Ishikawa (cell line): ENCODE measurements around the gene CLDN7.
A peak's percentile ranks its signal among the peaks of the same experiment; 100 is the strongest.

ENCODE experiments used
- CEBPB ChIP-seq: IDR thresholded peaks from 2 replicates; pipeline ENCODE4 v1.6.1; 2012
- CREB1 ChIP-seq: IDR thresholded peaks from 2 replicates; pipeline ENCODE4 v1.6.1; 2012; ENCODE audit warnings: low read depth
- EGR1 ChIP-seq: IDR thresholded peaks from 2 replicates; pipeline ENCODE4 v1.6.1; 2012
- EP300 ChIP-seq: IDR thresholded peaks from 2 replicates; pipeline ENCODE4 v1.6.1; 2012; ENCODE audit warnings: borderline replicate concordance
- FOXM1 ChIP-seq: IDR thresholded peaks from 2 replicates; pipeline ENCODE4 v1.6.1; 2012; ENCODE audit warnings: low read depth, borderline replicate concordance
- NFIC ChIP-seq: IDR thresholded peaks from 2 replicates; pipeline ENCODE4 v1.6.1; 2012
- RAD21 ChIP-seq: IDR thresholded peaks from 2 replicates; pipeline ENCODE4 v1.6.1; 2012; ENCODE audit warnings: low read depth
- TAF1 ChIP-seq: IDR thresholded peaks from 2 replicates; pipeline ENCODE4 v1.6.1; 2012; ENCODE audit warnings: low read depth, mild to moderate bottlenecking
- TCF12 ChIP-seq: IDR thresholded peaks from 2 replicates; pipeline ENCODE4 v1.6.1; 2012; ENCODE audit warnings: low read depth
- TEAD4 ChIP-seq: IDR thresholded peaks from 2 replicates; pipeline ENCODE4 v1.6.1; 2012
- YY1 ChIP-seq: IDR thresholded peaks from 2 replicates; pipeline ENCODE4 v1.6.1; 2012; ENCODE audit warnings: low read depth
- ZBTB7A ChIP-seq: IDR thresholded peaks from 2 replicates; pipeline ENCODE4 v1.6.1; 2012; ENCODE audit warnings: low read depth
- TF ChIP-seq, protein P1 (sequence below): IDR thresholded peaks from 2 replicates; pipeline ENCODE4 v1.6.1; 2012; ENCODE audit warnings: low read depth, mild to moderate bottlenecking
- TF ChIP-seq, protein P2 (sequence below): IDR thresholded peaks from 2 replicates; pipeline ENCODE4 v1.6.1; 2012
- TF ChIP-seq, protein P3 (sequence below): IDR thresholded peaks from 2 replicates; pipeline ENCODE4 v1.6.1; 2012

The CLDN7 gene

DNA sequence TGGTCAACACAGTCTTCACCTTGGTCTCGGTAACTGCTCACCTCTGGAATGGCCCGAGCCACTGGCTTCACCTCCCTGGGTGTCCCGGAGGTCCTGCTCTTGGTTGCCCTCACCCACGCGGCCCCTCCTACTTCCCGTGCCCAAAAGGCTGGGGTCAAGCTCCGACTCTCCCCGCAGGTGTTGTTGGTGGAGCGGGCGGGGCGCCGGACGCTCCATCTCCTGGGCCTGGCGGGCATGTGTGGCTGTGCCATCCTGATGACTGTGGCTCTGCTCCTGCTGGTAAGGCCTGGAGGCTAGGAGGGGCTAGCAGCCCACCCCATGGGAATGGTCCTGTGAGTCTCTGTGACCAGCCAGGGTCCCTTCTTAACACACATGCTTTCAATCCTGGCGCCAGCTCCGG lies 22.6 kb upstream of the CLDN7 start:
- TF ChIP-seq, protein P1, sequence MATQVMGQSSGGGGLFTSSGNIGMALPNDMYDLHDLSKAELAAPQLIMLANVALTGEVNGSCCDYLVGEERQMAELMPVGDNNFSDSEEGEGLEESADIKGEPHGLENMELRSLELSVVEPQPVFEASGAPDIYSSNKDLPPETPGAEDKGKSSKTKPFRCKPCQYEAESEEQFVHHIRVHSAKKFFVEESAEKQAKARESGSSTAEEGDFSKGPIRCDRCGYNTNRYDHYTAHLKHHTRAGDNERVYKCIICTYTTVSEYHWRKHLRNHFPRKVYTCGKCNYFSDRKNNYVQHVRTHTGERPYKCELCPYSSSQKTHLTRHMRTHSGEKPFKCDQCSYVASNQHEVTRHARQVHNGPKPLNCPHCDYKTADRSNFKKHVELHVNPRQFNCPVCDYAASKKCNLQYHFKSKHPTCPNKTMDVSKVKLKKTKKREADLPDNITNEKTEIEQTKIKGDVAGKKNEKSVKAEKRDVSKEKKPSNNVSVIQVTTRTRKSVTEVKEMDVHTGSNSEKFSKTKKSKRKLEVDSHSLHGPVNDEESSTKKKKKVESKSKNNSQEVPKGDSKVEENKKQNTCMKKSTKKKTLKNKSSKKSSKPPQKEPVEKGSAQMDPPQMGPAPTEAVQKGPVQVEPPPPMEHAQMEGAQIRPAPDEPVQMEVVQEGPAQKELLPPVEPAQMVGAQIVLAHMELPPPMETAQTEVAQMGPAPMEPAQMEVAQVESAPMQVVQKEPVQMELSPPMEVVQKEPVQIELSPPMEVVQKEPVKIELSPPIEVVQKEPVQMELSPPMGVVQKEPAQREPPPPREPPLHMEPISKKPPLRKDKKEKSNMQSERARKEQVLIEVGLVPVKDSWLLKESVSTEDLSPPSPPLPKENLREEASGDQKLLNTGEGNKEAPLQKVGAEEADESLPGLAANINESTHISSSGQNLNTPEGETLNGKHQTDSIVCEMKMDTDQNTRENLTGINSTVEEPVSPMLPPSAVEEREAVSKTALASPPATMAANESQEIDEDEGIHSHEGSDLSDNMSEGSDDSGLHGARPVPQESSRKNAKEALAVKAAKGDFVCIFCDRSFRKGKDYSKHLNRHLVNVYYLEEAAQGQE = no peak
- TF ChIP-seq YY1 (no peak), CEBPB (no peak), TAF1 (no peak), EP300 (no peak), ZBTB7A (no peak), FOXM1 (no peak), RAD21 (no peak), TCF12 (no peak), NFIC (no peak)
- TF ChIP-seq, protein P2, sequence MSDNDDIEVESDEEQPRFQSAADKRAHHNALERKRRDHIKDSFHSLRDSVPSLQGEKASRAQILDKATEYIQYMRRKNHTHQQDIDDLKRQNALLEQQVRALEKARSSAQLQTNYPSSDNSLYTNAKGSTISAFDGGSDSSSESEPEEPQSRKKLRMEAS = no peak

DNA sequence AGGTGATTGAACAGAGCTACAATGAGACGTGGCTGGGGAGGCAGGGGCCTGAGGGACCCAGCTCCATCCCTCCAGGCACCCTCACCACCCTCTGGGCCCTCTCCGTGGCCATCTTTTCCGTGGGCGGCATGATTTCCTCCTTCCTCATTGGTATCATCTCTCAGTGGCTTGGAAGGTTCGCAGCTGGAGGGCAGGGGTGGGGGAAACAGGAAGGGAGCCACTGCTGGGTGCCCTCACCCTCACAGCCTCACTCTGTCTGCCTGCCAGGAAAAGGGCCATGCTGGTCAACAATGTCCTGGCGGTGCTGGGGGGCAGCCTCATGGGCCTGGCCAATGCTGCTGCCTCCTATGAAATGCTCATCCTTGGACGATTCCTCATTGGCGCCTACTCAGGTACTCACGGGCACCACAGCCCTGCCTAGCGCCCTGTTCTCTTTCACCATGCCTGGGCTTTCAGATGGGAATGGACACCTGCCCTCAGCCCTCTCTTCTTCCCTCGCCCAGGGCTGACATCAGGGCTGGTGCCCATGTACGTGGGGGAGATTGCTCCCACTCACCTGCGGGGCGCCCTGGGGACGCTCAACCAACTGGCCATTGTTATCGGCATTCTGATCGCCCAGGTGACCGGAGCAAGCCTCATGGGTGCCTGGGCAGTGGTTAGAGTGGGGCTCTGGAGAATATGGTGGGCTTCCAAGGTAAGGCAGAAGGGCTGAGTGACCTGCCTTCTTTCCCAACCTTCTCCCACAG lies 21.4 kb upstream of the CLDN7 start:
- TF ChIP-seq, protein P2 = no peak
- TF ChIP-seq FOXM1 (no peak), CEBPB (no peak), EGR1 (no peak), RAD21 (no peak), CREB1 (no peak), TEAD4 (no peak), NFIC (no peak), TAF1 (no peak), TCF12 (no peak), ZBTB7A (no peak)
- TF ChIP-seq, protein P3, sequence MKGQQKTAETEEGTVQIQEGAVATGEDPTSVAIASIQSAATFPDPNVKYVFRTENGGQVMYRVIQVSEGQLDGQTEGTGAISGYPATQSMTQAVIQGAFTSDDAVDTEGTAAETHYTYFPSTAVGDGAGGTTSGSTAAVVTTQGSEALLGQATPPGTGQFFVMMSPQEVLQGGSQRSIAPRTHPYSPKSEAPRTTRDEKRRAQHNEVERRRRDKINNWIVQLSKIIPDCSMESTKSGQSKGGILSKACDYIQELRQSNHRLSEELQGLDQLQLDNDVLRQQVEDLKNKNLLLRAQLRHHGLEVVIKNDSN = no peak
- TF ChIP-seq, protein P1 = no peak

DNA sequence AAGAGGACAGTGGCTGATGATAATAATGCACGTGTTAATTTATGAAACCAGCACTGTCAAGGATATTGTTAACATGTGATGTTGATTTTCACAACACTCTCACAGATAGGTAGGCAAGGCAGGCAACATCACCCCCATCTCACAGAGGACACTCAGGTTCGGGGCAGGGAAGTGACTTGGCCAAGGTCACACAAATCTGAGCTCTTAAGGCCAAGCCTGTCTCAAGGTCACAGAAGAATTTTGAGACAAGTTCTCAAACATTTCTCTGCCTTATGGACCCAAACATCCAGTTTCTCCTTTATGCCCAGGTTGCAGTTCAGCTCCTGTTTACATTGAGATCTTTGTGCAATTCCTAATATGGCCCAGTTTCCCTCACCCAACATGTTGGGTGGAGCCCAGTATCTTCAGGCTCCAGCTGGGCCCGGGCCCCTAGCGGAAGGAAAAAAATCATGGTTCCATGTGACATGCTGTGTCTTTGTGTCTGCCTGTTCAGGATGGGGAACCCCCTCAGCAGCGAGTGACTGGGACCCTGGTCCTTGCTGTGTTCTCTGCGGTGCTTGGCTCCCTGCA lies 20.6 kb upstream of the CLDN7 start:
- no peak for TF ChIP-seq FOXM1
- TF ChIP-seq, protein P2 = no peak
- no peak for TF ChIP-seq CEBPB
- TF ChIP-seq, protein P3 = no peak
- no peak for TF ChIP-seq TCF12
- TF ChIP-seq EGR1 = no peak
- no peak for TF ChIP-seq ZBTB7A
- no peak for TF ChIP-seq EP300
- no peak for TF ChIP-seq TAF1

DNA sequence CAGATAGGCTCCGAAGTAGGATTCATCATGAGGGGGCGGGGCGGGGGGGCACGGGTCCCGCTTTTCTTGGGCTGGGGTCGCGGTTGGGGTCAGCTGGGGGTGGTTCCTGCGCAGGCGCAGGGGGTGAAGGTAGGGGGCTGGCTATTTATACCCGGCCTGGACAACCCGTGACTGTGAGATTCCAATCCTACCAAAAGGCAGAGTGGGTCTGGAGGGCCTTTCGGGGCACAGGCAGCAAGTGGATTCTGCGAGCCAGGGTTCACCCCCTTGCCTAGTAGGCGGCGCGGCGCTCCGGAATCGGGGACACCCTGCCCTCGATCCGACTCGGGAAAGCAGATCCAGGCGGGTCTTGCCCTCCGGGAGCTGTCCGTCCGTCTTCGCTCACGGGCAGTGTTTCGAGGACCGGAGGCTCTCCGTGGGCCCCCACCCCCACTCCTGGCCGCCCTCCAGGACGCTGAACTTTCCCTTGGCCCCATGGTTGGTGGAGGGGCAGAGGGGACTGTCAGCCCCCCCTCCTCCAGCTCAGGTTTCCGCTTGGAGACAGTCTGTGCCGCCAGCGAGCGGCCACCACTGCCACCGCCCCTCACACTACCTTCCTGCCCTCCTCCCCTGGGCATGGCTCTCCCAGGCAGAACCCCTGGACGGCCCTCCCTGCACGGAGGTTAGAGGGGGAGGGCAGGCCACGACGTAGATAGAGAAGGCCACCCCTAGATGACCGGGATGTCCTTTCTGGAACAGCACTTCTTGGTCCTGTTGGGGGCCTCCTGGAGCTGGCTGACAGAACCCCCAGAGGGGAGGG lies 19.9 kb upstream of the CLDN7 start:
- TF ChIP-seq CEBPB (no peak), ZBTB7A (0 out of 2 replicates have a peak, but pooled peaks have one; percentile 3)

DNA sequence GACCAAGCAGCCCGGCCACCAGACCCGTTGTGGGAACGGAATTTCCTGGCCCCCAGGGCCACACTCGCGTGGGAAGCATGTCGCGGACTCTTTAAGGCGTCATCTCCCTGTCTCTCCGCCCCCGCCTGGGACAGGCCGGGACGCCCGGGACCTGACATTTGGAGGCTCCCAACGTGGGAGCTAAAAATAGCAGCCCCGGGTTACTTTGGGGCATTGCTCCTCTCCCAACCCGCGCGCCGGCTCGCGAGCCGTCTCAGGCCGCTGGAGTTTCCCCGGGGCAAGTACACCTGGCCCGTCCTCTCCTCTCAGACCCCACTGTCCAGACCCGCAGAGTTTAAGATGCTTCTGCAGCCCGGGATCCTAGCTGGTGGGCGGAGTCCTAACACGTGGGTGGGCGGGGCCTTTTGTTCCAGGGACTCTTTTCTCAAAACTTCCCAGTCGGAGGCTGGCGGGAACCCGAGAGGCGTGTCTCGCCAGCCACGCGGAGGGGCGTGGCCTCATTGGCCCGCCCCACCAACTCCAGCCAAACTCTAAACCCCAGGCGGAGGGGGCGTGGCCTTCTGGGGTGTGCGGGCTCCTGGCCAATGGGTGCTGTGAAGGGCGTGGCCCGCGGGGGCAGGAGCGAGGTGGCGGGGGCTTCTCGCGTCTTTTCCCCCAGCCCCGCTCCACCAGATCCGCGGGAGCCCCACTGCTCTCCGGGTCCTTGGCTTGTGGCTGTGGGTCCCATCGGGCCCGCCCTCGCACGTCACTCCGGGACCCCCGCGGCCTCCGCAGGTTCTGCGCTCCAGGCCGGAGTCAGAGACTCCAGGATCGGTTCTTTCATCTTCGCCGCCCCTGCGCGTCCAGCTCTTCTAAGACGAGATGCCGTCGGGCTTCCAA lies 19.0 kb upstream of the CLDN7 start, which contains the start of gene SLC2A4:
Gene SLC2A4, plus strand, starts transcription at position 645 of the 879 bp plus-strand sequence. Its CDS starts 217 bp downstream, at position 862.
- TF ChIP-seq NFIC (0 out of 2 replicates have a peak, but pooled peaks have one; percentile 7), RAD21 (no peak), EGR1 (peak; percentile 19; the same call in 1 of the 2 replicates), TEAD4 (no peak), CREB1 (no peak), TCF12 (no peak), ZBTB7A (peak; percentile 79), FOXM1 (no peak), TAF1 (no peak), EP300 (no peak), YY1 (no peak), CEBPB (no peak)
- TF ChIP-seq, protein P1 = no peak
- TF ChIP-seq, protein P2 = peak; percentile 91
- TF ChIP-seq, protein P3 = peak; percentile 45
